GM23338 (cell line): Measurements from ENCODE around the gene EPS8L2. TPM values are rescaled to one million over a fixed set of nuclear protein-coding genes. Genes with fewer than 3 reads are reported as not detected.

Experiments used
- ATAC-seq: fragments of 200-7000 bp; cut with Tn5 transposase; 3 replicates; pipeline ENCODE4 v1.9.1; 2020
- DNase-seq: peaks from one replicate; pipeline ENCODE4 v3.0.0-alpha.2; 2015; ENCODE audit warnings: low spot score
- H2AFZ ChIP-seq: fragments of 200-600 bp; sonication (generic); 2 replicates; pipeline ENCODE4 v1.8.0; 2016; ENCODE audit warnings: antibody characterized with exemption, mild to moderate bottlenecking, moderate library complexity
- H3F3A ChIP-seq: fragments of 200-600 bp; sonication (generic); replicated peaks from 2 replicates; pipeline ENCODE4 v1.8.0; 2017; ENCODE audit warnings: antibody characterized with exemption, mixed run types, low read depth
- H3K27ac ChIP-seq: fragments of 200-600 bp; sonication (generic); 2 replicates; pipeline ENCODE4 v1.6.1; 2016; ENCODE audit warnings: low read depth
- H3K27me3 ChIP-seq: fragments of 200-600 bp; sonication (generic); 2 replicates; pipeline ENCODE4 v1.8.0; 2016; ENCODE audit warnings: mild to moderate bottlenecking, mixed run types, moderate library complexity; ENCODE audit not compliant: insufficient read depth
- H3K36me3 ChIP-seq: fragments of 200-600 bp; sonication (generic); 2 replicates; pipeline ENCODE4 v1.8.0; 2016; ENCODE audit warnings: mild to moderate bottlenecking; ENCODE audit not compliant: insufficient read depth
- H3K4me1 ChIP-seq: fragments of 200-600 bp; sonication (generic); 2 replicates; pipeline ENCODE4 v1.8.0; 2016; ENCODE audit warnings: mild to moderate bottlenecking, moderate library complexity; ENCODE audit not compliant: insufficient read depth
- H3K4me2 ChIP-seq: fragments of 200-600 bp; sonication (generic); 2 replicates; pipeline ENCODE4 v1.7.1; 2017; ENCODE audit warnings: mixed run types
- H3K4me3 ChIP-seq: fragments of 200-600 bp; sonication (generic); 2 replicates; pipeline ENCODE4 v1.6.1; 2016; ENCODE audit warnings: mixed run types
- H3K79me2 ChIP-seq: fragments of 200-600 bp; sonication (generic); replicated peaks from 2 replicates; pipeline ENCODE4 v1.8.0; 2017; ENCODE audit warnings: mild to moderate bottlenecking; ENCODE audit not compliant: insufficient read depth
- H3K9me2 ChIP-seq: fragments of 200-600 bp; sonication (generic); 2 replicates; pipeline ENCODE4 v1.8.0; 2017; ENCODE audit not compliant: insufficient read depth
- H4K20me1 ChIP-seq: fragments of 200-600 bp; sonication (generic); replicated peaks from 2 replicates; pipeline ENCODE4 v1.8.0; 2017; ENCODE audit warnings: mild to moderate bottlenecking; ENCODE audit not compliant: insufficient read depth
- H3K27ac Mint-ChIP-seq: 2 replicates; pipeline ENCODE4 v1.8.0; 2020; ENCODE audit warnings: inconsistent platforms, mild to moderate bottlenecking, moderate library complexity, mixed read lengths
- H3K27me3 Mint-ChIP-seq: 3 replicates; pipeline ENCODE4 v1.8.0; 2022; ENCODE audit warnings: low read depth, mild to moderate bottlenecking, moderate library complexity, mixed read lengths, inconsistent platforms; ENCODE audit not compliant: insufficient read depth, poor library complexity
- H3K36me3 Mint-ChIP-seq: 3 replicates; pipeline ENCODE4 v1.8.0; 2021; ENCODE audit warnings: low read depth, mild to moderate bottlenecking, inconsistent platforms, moderate library complexity, mixed read lengths
- H3K4me1 Mint-ChIP-seq: 3 replicates; pipeline ENCODE4 v1.8.0; 2020; ENCODE audit warnings: mild to moderate bottlenecking, inconsistent platforms, mixed read lengths
- H3K4me3 Mint-ChIP-seq: 3 replicates; pipeline ENCODE4 v1.8.0; 2021; ENCODE audit warnings: moderate library complexity, mild to moderate bottlenecking, inconsistent platforms, mixed read lengths
- H3K9me3 Mint-ChIP-seq: 3 replicates; pipeline ENCODE4 v1.8.0; 2020; ENCODE audit warnings: moderate library complexity, mild to moderate bottlenecking, inconsistent platforms, mixed read lengths
- NANOG ChIP-seq: IDR thresholded peaks from 2 replicates; pipeline ENCODE4 v1.6.1; 2016; ENCODE audit warnings: antibody characterized with exemption, borderline replicate concordance
- POLR2AphosphoS5 ChIP-seq: IDR thresholded peaks from 2 replicates; pipeline ENCODE4 v1.6.1; 2016; ENCODE audit warnings: antibody characterized with exemption, low read depth
- polyA plus RNA-seq: library from polyadenylated mRNA; unstranded; fragments of >200 nt; fragmentation: Nextera tagmentation; extraction: Ambion mirVana; gene quantifications from 2 replicates; pipeline ENCODE4 v1.2.1, GENCODE V29; 2016
- total RNA-seq: library from RNA; depleted of rRNA; stranded (reverse); fragments of >200 nt; shearing (Covaris generic); gene quantifications from 2 replicates; pipeline ENCODE4 v1.2.3, GENCODE V29; 2014
- TF ChIP-seq, protein P1 (sequence below): IDR thresholded peaks from one replicate; pipeline ENCODE4 v1.6.1; 2018; ENCODE audit warnings: antibody characterized with exemption; ENCODE audit not compliant: unreplicated experiment
- TF ChIP-seq, protein P2 (sequence below), 2 experiments: fragments of 200-600 bp in 1 of 2; sonication (generic) in 1 of 2; conservative IDR thresholded peaks; 2 replicates each; pipeline versions ENCODE4 v1.5.1 to v1.6.1; 2016 to 2017; ENCODE audit warnings: antibody characterized with exemption in 2 of 2, low read depth in 2 of 2, mild to moderate bottlenecking in 2 of 2, moderate library complexity in 1 of 2
- TF ChIP-seq, protein P3 (sequence below): IDR thresholded peaks from 2 replicates; pipeline ENCODE4 v1.6.1; 2016; ENCODE audit warnings: antibody characterized with exemption

The EPS8L2 gene
- total and polyA plus RNA-seq, 2 experiments from 2014 or later, result 38.7 to 59.4 TPM

DNA sequence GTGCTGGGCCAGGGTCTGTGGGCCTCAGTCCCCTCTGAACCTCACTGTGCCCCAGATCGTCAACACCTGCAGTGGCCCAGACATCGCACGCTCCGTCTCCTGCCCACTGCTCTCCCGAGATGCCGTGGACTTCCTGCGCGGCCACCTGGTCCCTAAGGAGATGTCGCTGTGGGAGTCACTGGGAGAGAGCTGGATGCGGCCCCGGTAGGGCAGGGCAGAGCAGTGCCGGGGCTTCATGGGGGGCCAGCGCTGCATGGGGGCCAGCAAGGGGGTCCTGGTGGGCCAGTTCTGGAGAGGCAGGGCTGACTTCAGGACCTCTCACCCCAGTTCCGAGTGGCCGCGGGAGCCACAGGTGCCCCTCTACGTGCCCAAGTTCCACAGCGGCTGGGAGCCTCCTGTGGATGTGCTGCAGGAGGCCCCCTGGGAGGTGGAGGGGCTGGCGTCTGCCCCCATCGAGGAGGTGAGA lies 16.3 kb downstream of the EPS8L2 start (continued):
- TF ChIP-seq, protein P1, sequence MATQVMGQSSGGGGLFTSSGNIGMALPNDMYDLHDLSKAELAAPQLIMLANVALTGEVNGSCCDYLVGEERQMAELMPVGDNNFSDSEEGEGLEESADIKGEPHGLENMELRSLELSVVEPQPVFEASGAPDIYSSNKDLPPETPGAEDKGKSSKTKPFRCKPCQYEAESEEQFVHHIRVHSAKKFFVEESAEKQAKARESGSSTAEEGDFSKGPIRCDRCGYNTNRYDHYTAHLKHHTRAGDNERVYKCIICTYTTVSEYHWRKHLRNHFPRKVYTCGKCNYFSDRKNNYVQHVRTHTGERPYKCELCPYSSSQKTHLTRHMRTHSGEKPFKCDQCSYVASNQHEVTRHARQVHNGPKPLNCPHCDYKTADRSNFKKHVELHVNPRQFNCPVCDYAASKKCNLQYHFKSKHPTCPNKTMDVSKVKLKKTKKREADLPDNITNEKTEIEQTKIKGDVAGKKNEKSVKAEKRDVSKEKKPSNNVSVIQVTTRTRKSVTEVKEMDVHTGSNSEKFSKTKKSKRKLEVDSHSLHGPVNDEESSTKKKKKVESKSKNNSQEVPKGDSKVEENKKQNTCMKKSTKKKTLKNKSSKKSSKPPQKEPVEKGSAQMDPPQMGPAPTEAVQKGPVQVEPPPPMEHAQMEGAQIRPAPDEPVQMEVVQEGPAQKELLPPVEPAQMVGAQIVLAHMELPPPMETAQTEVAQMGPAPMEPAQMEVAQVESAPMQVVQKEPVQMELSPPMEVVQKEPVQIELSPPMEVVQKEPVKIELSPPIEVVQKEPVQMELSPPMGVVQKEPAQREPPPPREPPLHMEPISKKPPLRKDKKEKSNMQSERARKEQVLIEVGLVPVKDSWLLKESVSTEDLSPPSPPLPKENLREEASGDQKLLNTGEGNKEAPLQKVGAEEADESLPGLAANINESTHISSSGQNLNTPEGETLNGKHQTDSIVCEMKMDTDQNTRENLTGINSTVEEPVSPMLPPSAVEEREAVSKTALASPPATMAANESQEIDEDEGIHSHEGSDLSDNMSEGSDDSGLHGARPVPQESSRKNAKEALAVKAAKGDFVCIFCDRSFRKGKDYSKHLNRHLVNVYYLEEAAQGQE, result no peak
- TF ChIP-seq, protein P2, sequence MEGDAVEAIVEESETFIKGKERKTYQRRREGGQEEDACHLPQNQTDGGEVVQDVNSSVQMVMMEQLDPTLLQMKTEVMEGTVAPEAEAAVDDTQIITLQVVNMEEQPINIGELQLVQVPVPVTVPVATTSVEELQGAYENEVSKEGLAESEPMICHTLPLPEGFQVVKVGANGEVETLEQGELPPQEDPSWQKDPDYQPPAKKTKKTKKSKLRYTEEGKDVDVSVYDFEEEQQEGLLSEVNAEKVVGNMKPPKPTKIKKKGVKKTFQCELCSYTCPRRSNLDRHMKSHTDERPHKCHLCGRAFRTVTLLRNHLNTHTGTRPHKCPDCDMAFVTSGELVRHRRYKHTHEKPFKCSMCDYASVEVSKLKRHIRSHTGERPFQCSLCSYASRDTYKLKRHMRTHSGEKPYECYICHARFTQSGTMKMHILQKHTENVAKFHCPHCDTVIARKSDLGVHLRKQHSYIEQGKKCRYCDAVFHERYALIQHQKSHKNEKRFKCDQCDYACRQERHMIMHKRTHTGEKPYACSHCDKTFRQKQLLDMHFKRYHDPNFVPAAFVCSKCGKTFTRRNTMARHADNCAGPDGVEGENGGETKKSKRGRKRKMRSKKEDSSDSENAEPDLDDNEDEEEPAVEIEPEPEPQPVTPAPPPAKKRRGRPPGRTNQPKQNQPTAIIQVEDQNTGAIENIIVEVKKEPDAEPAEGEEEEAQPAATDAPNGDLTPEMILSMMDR (conservative IDR thresholded peaks at IDR 0.05; ENCODE audit: low read depth in 2 of 2), result no peak
- TF ChIP-seq NANOG, result no peak
- TF ChIP-seq, protein P3, sequence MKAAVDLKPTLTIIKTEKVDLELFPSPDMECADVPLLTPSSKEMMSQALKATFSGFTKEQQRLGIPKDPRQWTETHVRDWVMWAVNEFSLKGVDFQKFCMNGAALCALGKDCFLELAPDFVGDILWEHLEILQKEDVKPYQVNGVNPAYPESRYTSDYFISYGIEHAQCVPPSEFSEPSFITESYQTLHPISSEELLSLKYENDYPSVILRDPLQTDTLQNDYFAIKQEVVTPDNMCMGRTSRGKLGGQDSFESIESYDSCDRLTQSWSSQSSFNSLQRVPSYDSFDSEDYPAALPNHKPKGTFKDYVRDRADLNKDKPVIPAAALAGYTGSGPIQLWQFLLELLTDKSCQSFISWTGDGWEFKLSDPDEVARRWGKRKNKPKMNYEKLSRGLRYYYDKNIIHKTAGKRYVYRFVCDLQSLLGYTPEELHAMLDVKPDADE, result no peak

DNA sequence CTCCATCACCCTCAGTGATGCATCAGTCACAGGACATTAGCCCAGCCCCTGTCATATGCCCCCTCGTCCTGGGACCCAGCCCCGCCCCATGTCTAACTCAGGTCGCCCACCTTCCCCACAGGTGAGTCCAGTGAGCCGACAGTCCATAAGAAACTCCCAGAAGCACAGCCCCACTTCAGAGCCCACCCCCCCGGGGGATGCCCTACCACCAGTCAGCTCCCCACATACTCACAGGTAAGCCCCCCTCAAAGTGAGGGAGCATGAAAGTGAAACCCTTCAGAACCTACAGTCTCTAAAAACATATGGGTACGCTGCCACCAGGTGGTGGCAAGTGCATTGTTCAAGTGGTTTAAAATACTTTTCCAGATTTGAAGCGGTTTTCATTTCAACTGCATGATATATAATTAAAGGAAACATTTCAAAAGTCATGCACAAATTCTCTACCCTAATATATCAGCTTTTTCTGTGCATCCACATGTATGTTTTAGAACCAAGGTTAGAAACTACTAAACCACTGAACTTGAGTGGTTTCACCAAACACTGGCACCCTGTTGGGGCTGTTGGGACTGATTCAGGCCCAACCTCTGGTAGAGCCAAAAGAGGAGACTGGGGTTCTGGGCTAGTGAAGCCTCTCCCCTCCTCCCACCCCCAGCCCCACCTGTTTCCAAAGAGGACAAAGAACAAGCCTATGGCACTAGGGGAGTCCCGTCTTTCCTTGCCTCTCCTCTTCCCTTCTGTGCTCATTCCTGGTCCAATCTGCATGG lies 17.3 kb downstream of the EPS8L2 start:
- Mint-ChIP-seq H3K36me3 (no peaks in the 10 kb centered on the region), H3K27me3 (peaks cover 19% of the 10 kb centered on the region), H3K4me1 (peaks cover 9% of the 10 kb centered on the region; the same call in 2 of the 3 replicates), H3K27ac (no peak overlapping the region), H3K9me3 (no peaks in the 10 kb centered on the region; the same call in 2 of the 3 replicates), H3K4me3 (no peak overlapping the region; the same call in 2 of the 3 replicates)
- H2AFZ ChIP-seq, result no peak overlapping the region
- H3K9me2 ChIP-seq, result no peaks in the 10 kb centered on the region
- peak; percentile 73 for DNase-seq
- H4K20me1 ChIP-seq, result no peaks in the 10 kb centered on the region
- no peak overlapping the region for H3K4me3 ChIP-seq
- no peak overlapping the region for H3K27ac ChIP-seq
- H3K36me3 ChIP-seq, result no peaks in the 10 kb centered on the region
- no peak for ATAC-seq
- H3K4me1 ChIP-seq, result peaks cover 6% of the 10 kb centered on the region
- no peaks in the 10 kb centered on the region for H3K79me2 ChIP-seq
- no peak overlapping the region for H3K4me2 ChIP-seq
- TF ChIP-seq POLR2AphosphoS5, result no peak
- TF ChIP-seq, protein P2 (conservative IDR thresholded peaks at IDR 0.05; ENCODE audit: low read depth in 2 of 2), result peak; percentile 81 to 92
- H3K27me3 ChIP-seq, result no peaks in the 10 kb centered on the region
- 0 out of 2 replicates have a peak, but pooled peaks cover 22% of the 10 kb centered on the region for H3F3A ChIP-seq
